22Rv1 (cell line): ENCODE measurements around the gene RABGAP1L.

ENCODE experiments used
- H3K27ac ChIP-seq: fragments of 450-650 bp; 2 replicates; pipeline ENCODE4 v1.5.1; 2017
- CTCF ChIP-seq: fragments of 450-650 bp; IDR thresholded peaks from 2 replicates; pipeline ENCODE4 v1.5.1; 2017; ENCODE audit warnings: mild to moderate bottlenecking
- ZFX ChIP-seq: fragments of 450-650 bp; IDR thresholded peaks from 2 replicates; pipeline ENCODE4 v1.6.1; 2017; ENCODE audit warnings: antibody characterized with exemption, borderline replicate concordance

RABGAP1L gene

GRCh38 chr1:174966008-174966572 is 806.8 kb downstream of the RABGAP1L start:
- H3K27ac ChIP-seq: no peak overlapping the region
- no peak for TF ChIP-seq CTCF

- no peak overlapping the region for H3K27ac ChIP-seq
- TF ChIP-seq CTCF (no peak), ZFX (no peak)
Measured at GRCh38 chr1:174967845-174968705, 808.8 kb downstream of the RABGAP1L start.

- no peak for TF ChIP-seq ZFX
- H3K27ac ChIP-seq: no peak overlapping the region
Measured at GRCh38 chr1:174968750-174969244, 809.5 kb downstream of the RABGAP1L start.

- H3K27ac ChIP-seq: no peak overlapping the region
- TF ChIP-seq CTCF (no peak), ZFX (no peak)
Measured at GRCh38 chr1:174969977-174970376, 810.7 kb downstream of the RABGAP1L start.

GRCh38 chr1:174971466-174971865 is 812.1 kb downstream of the RABGAP1L start:
- no peak for TF ChIP-seq CTCF
- H3K27ac ChIP-seq: no peak overlapping the region

- no peak for TF ChIP-seq CTCF
- TF ChIP-seq ZFX: no peak
- H3K27ac ChIP-seq: no peak overlapping the region
Measured at GRCh38 chr1:174971902-174972301, 812.6 kb downstream of the RABGAP1L start.

GRCh38 chr1:174974711-174975119 is 815.4 kb downstream of the RABGAP1L start:
- TF ChIP-seq CTCF: no peak
- no peak for TF ChIP-seq ZFX
- H3K27ac ChIP-seq: no peak overlapping the region
